Cardiac muscle cell (in vitro differentiated cells and primary cell): ENCODE results near the gene ANXA1. TPM values are rescaled to one million over a fixed set of nuclear protein-coding genes. Genes with fewer than 3 reads are reported as not detected.

ENCODE experiments used
- DNase-seq, 2 donors: peaks; one replicate each; pipeline versions ENCODE4 v3.0.0 to v3.0.0-alpha.2; 2010 to 2017; ENCODE audit warnings: low read depth in 1 of 2, low spot score in 1 of 2
- H3K27ac ChIP-seq: fragments of 200-600 bp; sonication (generic); 2 replicates; pipeline ENCODE4 v1.5.1; 2016
- H3K27me3 ChIP-seq: fragments of 200-600 bp; sonication (generic); 2 replicates; pipeline ENCODE4 v1.6.0; 2016; ENCODE audit warnings: control low read depth
- H3K36me3 ChIP-seq: fragments of 200-600 bp; sonication (generic); 2 replicates; pipeline ENCODE4 v1.5.1; 2016; ENCODE audit warnings: control low read depth
- H3K4me1 ChIP-seq: fragments of 200-600 bp; sonication (generic); 2 replicates; pipeline ENCODE4 v1.8.1; 2017; ENCODE audit warnings: low read depth, mild to moderate bottlenecking, mixed run types
- H3K4me3 ChIP-seq: fragments of 200-600 bp; sonication (generic); 2 replicates; pipeline ENCODE4 v1.5.1; 2016; ENCODE audit warnings: mild to moderate bottlenecking
- H3K9me3 ChIP-seq: fragments of 200-600 bp; sonication (generic); 2 replicates; pipeline ENCODE4 v1.5.1; 2017; ENCODE audit warnings: low read depth, mild to moderate bottlenecking, control low read depth
- polyA plus RNA-seq: library from polyadenylated mRNA; unstranded; fragments of >200 nt; fragmentation: Nextera tagmentation; extraction: Ambion mirVana; gene quantifications from 2 replicates; pipeline ENCODE4 v1.2.1, GENCODE V29; 2016
- total RNA-seq: library from RNA; depleted of rRNA; stranded (reverse); fragments of >200 nt; gene quantifications from 2 replicates; pipeline ENCODE4 v1.2.3, GENCODE V29; 2016
- TF ChIP-seq, protein P1 (sequence below): IDR thresholded peaks from 2 replicates; pipeline ENCODE4 v1.5.1; 2012; ENCODE audit warnings: low read depth, mild to moderate bottlenecking, low read length

The ANXA1 gene
- total and polyA plus RNA-seq, 2 experiments from 2014 or later: 1.2 to 13.7 TPM

DNA sequence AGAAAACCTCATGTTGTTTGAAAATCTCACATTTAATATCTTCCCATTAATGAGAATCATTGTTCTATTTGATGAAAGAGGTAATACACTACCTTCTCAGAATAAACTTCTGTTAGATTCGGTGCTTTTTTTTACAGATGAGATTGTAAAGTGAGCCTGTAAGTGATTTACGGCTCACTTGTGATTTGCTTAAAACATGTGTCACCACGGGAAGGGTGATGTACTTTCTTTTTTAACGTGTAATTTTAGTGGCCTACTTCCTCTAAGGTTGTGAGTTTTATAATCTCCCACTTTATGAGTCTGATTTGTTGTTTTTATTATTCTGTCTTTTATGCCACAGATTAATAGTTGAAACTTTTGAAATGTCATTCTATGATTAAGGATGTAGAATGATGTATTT, 15.9 kb downstream of the ANXA1 start:
- TF ChIP-seq, protein P1, sequence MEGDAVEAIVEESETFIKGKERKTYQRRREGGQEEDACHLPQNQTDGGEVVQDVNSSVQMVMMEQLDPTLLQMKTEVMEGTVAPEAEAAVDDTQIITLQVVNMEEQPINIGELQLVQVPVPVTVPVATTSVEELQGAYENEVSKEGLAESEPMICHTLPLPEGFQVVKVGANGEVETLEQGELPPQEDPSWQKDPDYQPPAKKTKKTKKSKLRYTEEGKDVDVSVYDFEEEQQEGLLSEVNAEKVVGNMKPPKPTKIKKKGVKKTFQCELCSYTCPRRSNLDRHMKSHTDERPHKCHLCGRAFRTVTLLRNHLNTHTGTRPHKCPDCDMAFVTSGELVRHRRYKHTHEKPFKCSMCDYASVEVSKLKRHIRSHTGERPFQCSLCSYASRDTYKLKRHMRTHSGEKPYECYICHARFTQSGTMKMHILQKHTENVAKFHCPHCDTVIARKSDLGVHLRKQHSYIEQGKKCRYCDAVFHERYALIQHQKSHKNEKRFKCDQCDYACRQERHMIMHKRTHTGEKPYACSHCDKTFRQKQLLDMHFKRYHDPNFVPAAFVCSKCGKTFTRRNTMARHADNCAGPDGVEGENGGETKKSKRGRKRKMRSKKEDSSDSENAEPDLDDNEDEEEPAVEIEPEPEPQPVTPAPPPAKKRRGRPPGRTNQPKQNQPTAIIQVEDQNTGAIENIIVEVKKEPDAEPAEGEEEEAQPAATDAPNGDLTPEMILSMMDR: no peak
- DNase-seq: no peak
- Histone ChIP-seq H3K9me3 (no peaks in the 10 kb centered on the region), H3K4me3 (no peak overlapping the region), H3K4me1 (no peaks in the 10 kb centered on the region), H3K27ac (no peak overlapping the region), H3K27me3 (no peaks in the 10 kb centered on the region), H3K36me3 (no peaks in the 10 kb centered on the region)

DNA sequence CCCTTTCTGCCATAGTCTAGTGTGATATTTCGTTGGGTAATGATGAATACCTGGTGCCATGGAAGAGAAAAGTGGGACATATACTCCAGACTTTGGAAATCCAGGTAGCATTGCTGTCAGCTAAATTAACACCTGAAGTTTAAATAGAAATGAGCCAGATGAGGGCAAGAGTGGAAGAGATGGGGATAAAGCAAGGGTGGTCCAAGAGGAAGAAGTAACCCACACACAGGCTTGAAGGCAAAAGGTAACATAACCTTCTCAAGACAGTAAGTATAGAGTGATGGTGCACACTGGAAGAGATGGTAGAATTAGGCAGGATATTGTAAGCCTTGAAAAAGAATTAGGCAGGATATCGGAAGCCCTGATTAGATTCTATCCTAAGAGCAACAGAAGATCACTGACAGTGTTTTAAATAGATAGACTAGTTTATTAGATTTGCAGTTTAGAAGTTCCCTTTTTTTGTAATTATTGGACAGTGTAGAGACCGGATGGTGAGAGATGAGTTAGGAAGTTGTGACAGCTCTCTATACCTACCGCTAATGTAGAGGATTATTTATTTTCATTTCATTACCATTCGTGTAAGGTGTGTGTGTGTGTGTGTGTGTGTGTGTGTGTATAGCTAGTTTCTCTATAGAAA, 16.8 kb downstream of the ANXA1 start:
- H3K36me3 ChIP-seq: no peaks in the 10 kb centered on the region
- H3K4me3 ChIP-seq: no peak overlapping the region
- TF ChIP-seq, protein P1: no peak
- H3K4me1 ChIP-seq: no peaks in the 10 kb centered on the region
- DNase-seq: no peak
- H3K27ac ChIP-seq: no peak overlapping the region
- H3K27me3 ChIP-seq: no peaks in the 10 kb centered on the region
- no peaks in the 10 kb centered on the region for H3K9me3 ChIP-seq

DNA sequence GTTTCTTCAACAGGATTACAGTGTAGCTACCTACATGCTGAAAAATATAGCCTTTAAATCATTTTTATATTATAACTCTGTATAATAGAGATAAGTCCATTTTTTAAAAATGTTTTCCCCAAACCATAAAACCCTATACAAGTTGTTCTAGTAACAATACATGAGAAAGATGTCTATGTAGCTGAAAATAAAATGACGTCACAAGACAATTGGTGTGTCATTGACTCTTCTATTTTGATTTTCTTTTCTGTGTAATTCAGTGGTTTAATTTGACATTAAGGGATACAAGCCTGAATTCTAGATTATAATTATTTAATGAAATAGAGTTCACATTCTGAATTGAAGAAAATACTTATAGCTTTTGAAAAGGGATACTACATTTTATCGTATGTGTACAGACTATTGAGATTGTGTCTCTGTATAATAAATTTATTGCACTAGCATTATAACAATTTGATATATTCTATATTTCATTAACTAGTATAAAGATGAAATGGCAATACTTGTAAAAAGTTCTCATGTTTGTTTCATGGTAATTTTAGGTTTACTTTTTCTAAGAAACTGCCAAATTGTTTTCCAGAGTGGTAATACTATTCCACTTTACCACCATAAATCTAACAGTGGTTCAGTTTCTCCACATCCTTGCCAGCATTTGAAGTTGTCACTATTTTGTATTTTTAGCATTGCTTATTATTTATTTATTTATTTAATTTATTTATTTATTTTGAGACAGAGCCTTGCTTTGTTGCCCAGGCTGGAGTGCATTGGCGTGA, 18.7 kb downstream of the ANXA1 start:
- Histone ChIP-seq H3K4me1 (no peaks in the 10 kb centered on the region), H3K9me3 (no peaks in the 10 kb centered on the region), H3K4me3 (no peak overlapping the region), H3K27me3 (no peaks in the 10 kb centered on the region), H3K27ac (no peak overlapping the region), H3K36me3 (no peaks in the 10 kb centered on the region)
- no peak for DNase-seq
- TF ChIP-seq, protein P1: no peak

DNA sequence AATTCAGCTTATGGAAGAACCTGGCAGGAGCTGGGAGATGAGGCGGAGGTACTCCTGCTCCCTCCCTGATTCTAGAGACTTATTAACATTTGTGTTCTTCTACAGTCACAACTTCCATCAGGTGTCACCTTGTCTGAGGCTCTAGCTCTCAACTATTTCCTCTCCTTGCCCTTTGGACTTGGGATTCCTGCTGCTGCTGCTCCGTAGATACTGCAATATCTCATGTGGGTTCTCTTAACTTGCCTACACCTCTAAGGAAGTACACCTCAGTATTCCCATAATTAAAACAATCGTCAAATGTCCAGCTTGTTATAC, 21.2 kb downstream of the ANXA1 start:
- Histone ChIP-seq H3K27ac (no peak overlapping the region), H3K36me3 (no peaks in the 10 kb centered on the region), H3K27me3 (no peaks in the 10 kb centered on the region), H3K9me3 (no peaks in the 10 kb centered on the region), H3K4me1 (no peaks in the 10 kb centered on the region), H3K4me3 (no peak overlapping the region)
- DNase-seq: no peak
- TF ChIP-seq, protein P1: no peak

DNA sequence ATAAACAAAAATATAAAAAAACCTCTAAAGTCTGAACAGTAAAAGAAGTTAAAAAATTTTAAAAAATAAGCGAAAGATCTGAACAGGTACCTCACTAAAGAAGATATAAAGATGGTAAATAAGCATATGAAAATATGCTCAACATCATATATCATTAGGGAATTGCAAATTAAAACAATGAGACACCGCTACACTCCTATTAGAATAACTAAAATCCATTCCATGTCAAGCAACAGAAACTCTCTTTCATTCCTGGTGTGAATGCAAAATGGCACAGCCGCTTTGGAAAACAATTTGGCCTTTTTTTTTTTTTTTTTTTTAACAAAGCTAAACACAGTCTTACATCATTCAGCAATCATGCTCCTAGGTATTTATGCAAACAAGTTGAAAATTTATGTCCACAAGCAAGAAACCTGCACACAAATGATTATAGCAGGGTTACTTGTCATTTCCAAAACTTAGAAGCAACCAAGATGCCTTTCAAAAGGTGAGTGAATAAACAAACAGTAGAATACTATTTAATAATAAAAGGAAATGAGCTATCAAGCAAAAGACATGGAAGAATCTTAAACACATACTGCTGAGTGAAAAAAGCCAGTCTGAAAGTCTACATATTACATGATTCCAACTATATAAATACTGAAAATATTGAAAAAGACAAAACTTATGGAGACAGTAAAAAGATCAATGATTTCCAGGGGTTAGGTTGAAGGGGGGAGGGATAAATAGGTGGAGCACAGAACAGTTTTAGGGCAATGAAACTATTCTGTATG, 22.1 kb downstream of the ANXA1 start:
- Histone ChIP-seq H3K27me3 (no peaks in the 10 kb centered on the region), H3K4me1 (no peaks in the 10 kb centered on the region), H3K36me3 (no peaks in the 10 kb centered on the region), H3K27ac (no peak overlapping the region), H3K4me3 (no peak overlapping the region), H3K9me3 (no peaks in the 10 kb centered on the region)
- TF ChIP-seq, protein P1: no peak
- DNase-seq: no peak
